NCI-H187 treated with DMSO at 0.1 percent for 48 hours (cell line): ENCODE results near the gene CRACDL.

ENCODE experiments used
- DNase-seq: peaks from one replicate; lab custom pipeline; 2025; lab: John Stamatoyannopoulos, UW

The CRACDL gene

DNA sequence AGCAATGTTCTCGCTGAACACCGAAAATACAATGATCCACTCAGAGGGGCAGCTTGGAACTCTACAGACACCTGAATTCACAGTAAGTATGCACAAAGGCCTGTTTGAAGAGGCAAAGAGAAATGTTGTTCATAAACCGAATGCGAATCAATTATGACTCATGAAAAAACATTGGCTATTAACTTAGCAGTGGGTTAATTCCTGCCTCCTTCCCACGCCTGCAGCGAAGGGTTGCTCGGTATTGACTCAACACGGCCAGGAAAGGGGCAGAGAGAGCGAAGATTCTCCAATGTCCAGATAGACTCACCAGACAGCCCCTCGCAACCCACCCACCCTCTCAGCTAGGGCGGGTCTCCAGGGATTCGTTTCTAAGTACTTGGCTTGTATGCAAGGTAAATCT, 9.4 kb downstream of the CRACDL start:
- no peak for DNase-seq

DNA sequence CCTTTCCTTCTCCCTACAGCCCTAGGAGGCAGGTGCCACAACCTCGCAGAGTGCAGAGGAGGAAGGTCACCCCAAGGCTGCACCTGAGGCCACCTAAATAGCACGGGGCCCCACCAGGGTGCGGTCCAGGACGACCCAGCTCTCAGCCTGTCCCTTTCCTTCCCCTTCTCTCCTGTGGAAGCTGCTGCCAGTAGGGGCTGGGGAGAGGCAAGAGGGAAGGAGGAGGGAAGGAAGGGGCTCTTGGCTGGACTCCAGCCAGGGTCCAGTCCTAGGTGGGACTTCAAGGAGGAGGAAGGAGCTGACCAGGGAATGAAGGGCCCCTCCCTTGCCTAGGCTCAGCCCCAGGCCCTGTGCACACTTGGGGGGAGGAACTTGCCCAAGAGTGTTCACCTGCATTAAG, 11.1 kb downstream of the CRACDL start:
- no peak for DNase-seq

DNA sequence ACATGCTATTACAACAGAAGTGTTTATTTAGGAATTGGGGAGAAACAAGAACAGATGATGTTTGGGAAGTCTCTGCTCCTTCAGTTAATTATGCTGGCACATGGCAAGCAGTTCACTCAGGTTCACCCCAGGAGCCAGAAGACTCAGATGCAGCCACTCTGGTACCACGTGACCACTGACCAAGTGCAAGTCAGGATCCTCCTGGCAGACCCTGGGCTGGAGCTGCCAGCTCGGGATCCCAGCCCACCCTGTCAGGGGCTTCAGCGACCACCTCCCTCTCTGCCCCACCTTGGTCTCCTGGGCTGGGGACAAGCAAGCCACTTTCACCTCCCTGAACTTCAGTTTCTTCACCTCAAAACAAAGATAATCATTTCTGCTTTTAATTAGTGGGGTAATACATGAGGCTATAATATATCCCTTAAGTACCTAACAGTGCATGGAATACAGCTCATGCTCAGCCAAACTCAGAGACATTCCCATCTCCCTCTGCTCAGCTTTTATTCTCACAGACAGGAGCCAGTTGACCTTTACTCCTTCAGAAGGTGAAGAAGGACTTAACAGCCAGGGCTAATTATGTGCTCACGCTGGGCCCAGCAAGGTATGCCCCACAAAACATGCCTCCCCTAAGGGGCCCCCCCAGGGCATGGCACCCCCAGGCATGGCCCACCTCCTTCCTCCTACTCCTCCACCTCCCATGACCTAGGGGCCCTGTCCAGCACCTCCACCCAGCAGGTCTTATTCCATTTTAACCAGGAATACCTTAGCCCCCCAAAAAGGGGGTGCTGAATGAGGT, 11.8 kb downstream of the CRACDL start:
- DNase-seq, result no peak

DNA sequence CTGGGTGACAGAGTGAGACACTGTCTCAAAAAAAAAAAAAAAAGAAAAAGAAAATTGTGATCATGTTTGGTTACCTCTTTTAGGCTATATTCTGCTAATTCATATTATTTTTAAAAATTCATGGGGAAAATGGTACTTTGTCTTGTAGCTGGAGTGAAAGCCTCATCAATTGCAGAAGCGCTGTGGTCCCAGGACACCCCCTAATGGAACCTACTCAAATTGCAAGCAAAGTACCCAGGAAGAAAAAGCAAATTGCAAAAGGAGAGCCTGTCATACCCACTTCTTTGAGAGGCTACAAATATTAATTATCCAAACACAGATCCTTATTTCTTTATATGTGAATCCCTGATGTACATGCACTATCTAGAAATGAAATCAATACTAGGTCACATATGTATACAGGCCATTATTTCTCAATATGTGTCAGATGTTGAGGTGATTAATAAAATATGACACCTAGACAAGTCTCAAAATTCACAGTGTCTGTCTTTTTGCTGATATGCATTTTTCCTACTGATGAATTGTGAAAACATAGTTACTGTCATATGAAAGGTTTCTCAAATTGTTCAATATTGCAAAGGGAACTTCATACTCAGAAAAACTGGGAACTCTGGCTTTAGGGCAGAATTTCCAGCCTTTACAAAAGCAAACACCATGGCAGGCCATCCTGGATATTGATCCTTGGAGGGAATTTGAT, 12.6 kb downstream of the CRACDL start:
- DNase-seq, result no peak

DNA sequence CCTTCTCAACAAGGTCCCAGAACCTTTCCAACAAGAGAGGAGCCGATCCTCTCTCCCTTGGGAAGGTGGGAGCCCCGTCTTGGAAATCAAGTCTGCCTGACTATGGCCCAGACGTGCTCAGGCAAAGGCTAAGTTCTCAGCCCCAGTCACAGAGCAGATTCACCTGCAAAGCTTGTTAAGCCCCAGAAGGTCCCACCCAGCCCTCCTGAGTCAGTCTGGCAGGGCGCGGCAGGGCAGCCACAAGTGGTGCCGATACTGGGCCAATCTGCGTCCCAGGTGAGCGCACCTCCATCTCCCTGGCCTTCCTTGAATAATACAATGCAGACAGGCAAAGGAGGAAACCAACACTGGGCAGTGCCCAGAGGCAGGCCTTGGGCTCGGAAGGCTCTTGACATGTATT, 15.0 kb downstream of the CRACDL start:
- DNase-seq, result no peak

DNA sequence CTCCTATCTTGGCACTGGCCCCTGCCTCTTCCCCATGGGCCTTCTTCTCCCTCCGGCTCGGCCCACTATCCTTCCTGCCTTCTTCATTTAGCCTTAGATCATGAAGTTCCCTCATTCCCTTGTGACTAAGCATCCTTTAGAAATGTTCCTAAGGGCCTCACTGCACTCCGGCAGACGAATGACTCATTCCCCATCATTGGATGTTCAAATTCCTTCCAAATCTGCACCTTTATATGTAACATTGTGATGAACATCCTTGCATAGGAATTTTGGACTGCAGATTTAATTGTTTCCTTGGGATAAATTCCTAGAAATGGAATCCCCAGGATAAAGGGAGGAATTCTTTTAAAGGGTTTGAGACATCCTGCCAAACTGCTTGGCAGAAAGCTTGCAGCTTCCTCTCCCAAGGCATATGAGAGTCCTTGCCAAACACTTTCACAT, 19.0 kb downstream of the CRACDL start:
- no peak for DNase-seq

DNA sequence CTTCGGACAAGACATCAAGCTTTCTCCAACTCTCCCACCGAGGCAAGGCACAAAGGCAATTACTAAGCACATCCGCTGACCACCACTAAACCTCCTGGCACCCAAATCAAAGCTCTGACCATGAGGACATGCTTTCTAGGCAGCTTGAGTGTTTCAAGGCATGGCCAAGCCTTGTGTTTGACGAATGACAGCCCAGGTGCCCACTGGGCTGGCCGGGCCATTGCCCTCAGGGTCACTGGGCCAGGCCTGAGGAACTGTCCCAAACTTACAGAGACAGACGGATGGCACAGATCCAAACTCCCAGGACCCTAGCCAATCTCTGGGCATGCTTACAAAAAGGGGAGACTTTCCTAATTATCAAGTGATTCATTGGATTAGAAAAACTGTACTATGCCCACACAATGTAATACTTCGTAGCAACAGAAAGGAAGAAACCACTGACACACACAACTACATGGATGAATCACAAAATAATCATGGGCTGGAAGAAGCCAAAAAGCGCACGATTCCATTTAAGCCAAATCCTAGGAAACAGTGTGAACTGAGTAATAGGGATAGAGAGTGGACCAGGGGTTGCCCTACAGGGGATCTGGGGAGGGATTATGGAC, 20.2 kb downstream of the CRACDL start:
- no peak for DNase-seq

DNA sequence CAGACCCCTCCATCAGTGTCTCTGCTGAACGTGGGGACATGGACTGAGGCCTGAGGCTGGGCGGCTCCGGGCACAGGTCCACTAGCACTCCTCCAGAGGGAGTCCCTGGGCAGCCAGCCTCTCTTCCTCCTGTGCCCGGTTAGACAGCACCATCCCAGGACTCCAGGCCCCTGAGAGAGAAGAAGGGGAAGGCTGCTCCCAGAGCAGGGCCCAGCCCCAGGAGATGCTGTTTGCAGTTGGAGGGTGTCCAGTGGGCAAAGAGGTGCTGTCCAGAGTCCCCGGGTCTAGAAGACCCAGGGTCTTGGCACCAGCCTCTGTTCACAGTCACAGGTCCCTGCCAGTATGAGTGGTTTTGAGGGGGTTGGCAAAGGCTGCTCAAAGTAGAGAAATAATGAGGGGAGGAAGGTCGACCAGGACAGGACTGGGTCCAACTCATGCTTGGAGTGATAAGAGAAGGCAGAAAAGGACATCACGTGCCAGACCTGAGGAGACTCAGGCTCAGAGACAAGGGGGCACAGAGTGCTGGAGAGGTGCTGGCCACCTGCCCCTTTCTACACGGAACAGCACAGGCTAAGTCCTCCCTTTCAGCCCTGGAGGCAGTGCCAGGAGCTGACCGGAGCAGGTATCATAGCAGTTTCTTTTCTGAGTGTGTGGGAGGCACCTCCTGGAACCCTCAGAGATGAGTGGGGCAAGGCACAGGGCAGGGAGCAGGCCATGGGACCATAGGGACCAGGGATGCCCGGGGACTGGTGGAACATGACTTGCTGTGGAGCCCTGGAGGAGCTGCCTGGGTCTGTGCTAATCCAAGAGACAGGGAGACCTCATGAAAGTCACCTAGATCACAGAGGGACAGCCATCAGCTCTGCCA, 21.1 kb downstream of the CRACDL start:
- DNase-seq, result no peak

DNA sequence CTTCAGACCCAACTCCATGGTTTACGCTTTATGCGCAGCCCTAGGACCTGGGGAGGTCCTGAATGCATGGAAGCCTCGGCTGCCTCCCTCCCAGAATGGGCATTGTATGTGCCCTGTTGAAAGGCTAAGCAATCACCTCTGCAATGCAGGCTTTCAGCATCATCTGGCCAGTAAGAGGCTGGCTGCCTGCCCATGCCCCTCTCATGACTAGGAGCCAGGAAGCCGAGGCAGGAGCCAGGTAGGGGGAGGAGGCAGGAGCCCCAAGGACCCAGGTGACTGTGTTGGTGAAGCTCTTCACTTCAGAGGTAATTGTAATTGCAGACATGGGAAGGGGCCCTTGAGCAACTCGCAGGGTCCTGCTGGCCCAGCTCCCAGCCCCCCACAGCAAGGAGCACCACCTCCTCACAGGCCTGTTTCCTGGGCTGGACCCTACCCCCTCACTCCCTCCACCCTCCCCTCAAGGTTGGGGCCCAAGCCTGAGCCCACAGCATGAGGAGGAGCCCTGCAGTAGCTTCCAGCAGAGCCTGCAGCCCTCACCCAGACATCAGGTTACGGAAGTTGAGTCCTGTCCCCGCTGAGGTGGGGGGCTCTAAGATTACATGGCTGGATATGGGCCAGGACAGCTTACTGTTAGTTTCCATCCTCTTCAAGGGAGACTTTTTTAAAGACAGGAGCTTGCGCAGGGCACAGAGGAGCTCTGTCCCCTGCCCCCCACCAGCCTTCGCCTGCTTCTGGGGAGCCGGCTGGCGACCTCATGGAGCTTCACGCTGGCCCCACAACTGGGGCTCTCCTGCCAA, 21.9 kb downstream of the CRACDL start:
- no peak for DNase-seq

DNA sequence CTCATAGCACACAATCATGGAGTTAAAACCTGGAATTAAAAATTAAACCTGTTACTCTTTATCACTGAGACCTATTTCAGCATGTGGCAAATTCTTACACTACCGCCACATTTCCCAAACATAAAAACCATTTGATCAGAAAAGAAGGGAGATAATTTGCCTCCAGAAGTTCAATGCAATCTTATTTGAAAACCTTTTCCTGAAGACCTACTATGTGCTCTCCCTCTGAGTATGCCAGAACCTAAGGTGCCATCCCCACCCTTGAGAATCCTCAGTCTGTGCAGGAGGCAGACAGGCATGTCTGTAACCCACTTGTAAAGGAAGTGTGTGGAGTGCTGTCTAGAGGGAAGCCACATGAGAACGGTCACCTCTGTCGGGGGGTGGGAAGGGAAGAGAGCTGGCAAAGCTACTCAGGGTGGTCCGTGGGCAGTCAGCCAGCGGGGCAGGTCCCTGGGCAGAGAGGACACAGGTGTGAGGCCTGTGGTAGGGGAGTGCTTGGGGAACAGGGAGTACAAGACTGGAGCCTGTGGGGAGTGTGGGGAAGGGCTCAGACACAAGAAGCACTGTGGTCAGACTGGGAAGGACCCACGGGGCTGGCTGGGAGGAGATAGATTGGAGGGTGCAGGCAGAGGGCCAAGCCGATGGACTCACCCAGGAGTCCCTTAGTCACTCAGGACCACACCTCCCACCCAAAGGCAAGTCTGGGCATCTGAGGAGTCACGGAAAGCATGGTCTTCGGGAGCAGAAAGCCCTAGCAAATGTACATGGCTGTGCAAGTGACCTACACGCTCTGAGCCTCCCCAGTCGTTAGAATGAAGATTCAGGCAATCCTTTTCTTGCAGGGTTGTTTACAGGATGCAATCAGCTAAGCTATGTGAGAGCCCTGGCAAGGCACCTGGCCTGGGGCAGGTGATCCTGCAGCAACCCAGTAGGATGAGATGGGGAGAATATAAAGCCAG, 22.8 kb downstream of the CRACDL start:
- no peak for DNase-seq

DNA sequence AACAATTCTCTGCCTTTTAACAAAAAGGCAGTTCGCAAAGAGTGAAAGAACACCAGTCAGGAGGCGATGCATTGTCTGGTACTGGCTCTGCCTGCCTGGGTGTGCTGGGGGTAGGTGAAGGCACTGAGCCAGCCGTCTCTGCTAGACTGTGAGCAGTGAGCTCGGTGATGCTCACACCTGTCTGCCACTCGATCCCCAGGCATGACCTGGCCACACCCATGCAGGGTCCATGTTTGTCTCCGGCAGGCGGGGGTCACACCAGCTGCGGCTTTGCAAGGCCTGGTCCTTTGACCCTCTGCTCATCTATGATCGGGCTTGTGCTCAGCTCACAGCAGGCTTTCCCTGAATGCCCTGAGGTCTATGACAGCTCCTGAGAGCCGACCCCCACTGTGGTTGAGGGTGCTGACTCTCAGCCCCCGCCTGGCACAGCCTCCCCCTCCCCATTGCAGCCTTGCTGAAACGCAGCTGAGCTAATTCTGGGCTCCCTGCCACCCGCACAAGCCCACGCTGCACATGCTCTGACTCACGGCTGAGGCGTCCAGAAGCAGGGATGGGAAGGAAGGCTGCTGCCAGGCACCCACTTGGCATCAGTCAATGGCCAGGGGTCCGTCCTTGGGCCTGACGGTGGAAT, 23.7 kb downstream of the CRACDL start:
- no peak for DNase-seq

DNA sequence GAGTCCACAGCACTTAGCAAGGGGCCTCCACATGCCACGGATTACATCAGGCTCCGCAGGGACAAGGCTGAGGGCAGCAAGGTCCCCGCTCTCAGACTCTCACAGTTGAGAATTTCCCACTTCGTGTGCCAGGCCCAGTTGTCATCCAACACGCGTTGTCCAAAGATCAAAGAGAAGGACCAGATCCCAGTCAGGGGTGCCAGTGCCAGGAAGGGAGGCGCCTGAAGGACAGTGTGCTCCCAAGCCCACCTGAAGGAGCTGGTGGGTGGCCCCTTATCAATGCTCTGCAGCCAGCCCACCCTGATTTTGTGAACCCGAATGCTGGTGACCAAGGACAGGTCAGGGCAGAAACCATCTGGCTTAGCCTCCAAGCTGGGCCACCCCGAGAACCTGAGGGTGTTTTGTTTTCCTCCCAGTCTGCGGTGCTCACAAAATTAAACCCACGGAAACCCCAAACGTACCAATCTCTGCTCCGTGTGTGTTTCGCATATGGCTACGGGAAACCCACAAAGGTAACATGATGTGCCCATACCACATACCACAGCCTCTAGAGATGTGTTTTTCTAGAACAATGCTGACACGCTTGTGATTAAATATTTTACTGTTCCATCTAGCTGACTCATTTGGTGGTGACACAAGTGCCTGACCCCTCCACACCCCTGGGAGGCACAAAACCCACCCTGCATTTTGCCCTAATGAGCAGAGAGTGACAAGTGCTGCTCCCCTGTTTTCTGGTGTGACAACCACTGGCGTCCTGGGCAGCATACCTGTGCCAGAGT, 24.5 kb downstream of the CRACDL start:
- no peak for DNase-seq

DNA sequence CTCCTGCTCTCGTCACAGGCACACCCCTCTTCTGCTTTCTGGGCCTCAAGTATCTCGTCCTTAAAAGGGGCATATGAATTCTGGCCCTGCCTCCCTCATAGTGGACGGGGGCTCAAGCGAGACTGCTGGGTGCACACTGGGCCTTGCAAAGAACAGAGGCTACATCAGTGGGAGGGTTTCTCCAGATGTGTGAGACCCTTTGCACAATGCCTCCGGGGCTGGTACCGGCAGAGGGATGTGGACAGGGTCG, 25.0 kb downstream of the CRACDL start:
- no peak for DNase-seq

DNA sequence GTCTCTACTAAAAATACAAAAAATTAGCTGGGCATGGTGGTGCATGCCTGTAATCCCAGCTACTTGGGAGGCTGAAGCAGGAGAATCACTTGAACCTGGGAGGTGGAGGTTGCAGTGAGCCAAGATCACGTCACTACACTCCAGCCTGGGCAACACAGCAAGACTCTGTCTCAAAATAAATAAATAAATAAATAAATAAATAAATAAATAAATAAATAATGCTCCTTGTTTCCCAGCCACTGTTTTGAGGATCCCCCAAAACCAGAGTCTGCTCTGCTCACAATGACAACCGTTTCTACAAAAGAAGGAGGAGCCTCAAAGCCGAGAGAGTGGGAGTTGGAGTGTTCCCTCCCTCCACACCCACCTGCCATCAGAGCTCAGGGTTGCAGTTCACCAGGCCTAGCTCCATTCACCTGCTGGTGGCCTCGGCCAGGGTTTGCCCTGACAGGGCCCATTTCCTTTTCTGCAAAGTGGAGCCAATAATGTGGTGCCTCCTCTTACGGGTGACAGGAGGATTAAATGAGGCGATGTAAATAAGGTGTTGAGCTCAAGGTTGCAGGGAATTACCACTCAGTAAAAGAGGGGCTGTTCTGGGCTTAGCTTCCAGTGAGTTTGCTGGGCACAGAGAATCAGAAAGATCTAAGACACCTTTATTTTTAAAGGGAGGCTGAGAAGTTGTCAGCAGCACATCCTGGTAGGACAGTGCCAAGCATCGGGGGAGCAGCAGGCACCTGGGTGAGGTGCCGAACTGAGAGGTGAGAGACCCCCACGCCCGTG, 25.5 kb downstream of the CRACDL start:
- DNase-seq, result no peak

DNA sequence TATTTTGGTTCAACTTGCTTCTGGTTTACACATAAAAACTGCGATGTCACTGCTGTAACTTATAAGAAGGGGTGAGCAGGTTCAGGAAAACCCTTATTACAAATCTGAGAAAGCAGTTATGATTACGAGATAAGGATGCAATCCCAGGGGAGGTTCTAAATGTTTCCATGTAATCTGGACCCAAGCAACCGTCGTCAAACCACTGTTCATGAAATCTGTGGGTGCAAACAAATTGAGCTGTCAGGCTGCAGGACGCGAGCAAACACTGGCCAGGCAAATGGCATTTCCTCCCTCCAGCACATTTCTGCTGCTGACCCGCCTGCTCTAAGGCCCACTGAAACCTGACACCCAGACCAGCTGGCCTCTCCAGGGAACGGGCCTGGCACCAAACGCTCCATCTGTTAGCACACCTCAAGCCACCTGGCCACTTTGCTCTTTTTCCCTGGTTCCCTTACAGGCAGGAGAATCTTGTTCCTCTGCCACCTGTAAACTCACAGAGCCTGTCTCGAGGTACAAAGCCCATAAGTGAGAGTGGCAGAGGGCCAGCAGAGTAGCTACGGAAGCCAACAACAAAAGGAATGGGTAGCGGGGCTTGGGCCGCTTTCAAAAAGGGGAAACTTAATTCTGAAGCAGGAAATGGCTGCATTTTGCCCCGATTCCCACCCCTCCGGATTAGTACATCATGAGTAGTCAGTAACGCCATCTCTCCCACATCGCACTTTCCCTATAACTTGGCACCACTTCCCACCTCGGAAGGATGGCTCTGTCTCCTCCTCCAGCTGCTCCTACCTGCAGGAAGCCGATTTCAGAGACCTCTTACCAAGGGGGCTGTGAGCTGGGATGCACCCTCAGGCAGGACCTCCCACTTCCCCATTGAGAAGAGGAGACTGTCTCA, 26.5 kb downstream of the CRACDL start:
- peak; percentile 97 for DNase-seq

DNA sequence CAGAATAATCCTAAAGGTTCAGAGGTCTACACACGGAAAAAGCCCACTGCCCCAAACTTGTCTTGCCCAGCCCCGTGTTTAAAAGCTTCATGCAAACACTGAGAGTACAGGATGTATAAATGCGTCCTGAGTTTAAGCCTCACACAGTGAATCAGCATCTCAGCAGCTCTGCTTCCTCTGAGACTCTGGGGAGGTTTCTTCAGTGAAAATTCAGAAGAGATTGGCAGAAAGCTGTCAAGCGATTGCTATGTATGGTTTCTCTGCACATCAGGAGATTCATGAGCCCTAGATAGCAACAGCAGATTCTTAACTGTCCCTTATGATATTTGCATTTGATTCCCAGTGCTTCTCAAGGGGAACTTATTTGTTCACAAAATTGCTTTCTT, 27.1 kb downstream of the CRACDL start:
- DNase-seq, result no peak
